ENCODE data around the gene WNT5A.

The WNT5A gene

GRCh38 chr3:55427739-55428138 is 59.4 kb downstream of the WNT5A start:
- H3K4me1 Mint-ChIP-seq (ENCODE audit: low read depth), result no peaks in the 10 kb centered on the region
- H3K9me3 Mint-ChIP-seq, result no peaks in the 10 kb centered on the region

GRCh38 chr3:55426486-55426885 is 60.6 kb downstream of the WNT5A start:
- Mint-ChIP-seq H3K36me3 (ENCODE audit: low read depth) (no peaks in the 10 kb centered on the region), H3K9me3 (no peaks in the 10 kb centered on the region), H3K4me3 (no peak overlapping the region), H3K27me3 (no peaks in the 10 kb centered on the region), H3K4me1 (ENCODE audit: low read depth) (no peaks in the 10 kb centered on the region), H3K27ac (no peak overlapping the region)

More at GRCh38 chr3:55427739-55428138, 59.4 kb downstream of the WNT5A start:
- Mint-ChIP-seq H3K4me3 (no peak overlapping the region), H3K36me3 (ENCODE audit: low read depth) (no peaks in the 10 kb centered on the region), H3K27me3 (no peaks in the 10 kb centered on the region), H3K27ac (no peak overlapping the region)

GRCh38 chr3:55423782-55424181 is 63.3 kb downstream of the WNT5A start:
- Mint-ChIP-seq H3K27me3 (no peaks in the 10 kb centered on the region), H3K36me3 (ENCODE audit: low read depth) (no peaks in the 10 kb centered on the region), H3K27ac (no peak overlapping the region), H3K4me1 (ENCODE audit: low read depth) (no peaks in the 10 kb centered on the region), H3K4me3 (no peak overlapping the region), H3K9me3 (no peaks in the 10 kb centered on the region)

- Mint-ChIP-seq H3K4me1 (ENCODE audit: low read depth) (no peaks in the 10 kb centered on the region), H3K36me3 (ENCODE audit: low read depth) (no peaks in the 10 kb centered on the region), H3K27me3 (no peaks in the 10 kb centered on the region), H3K9me3 (peaks cover 9% of the 10 kb centered on the region), H3K27ac (no peak overlapping the region), H3K4me3 (no peak overlapping the region)
These were observed 69.9 kb downstream of the WNT5A start for GRCh38 chr3:55417211-55417610.

- no peaks in the 10 kb centered on the region for H3K36me3 Mint-ChIP-seq (ENCODE audit: low read depth)
- no peaks in the 10 kb centered on the region for H3K4me1 Mint-ChIP-seq (ENCODE audit: low read depth)
- H3K9me3 Mint-ChIP-seq, result peaks cover 9% of the 10 kb centered on the region
These were observed 70.7 kb downstream of the WNT5A start for GRCh38 chr3:55416331-55416821.

More at GRCh38 chr3:55416331-55416821, 70.7 kb downstream of the WNT5A start:
- Mint-ChIP-seq H3K27me3 (no peaks in the 10 kb centered on the region), H3K27ac (no peak overlapping the region), H3K4me3 (no peak overlapping the region)
